ENCODE data around the gene KLHL22. TPM values are rescaled to one million over a fixed set of nuclear protein-coding genes. Genes with fewer than 3 reads are reported as not detected.
"Not testable (repeated sequence)": the region's sequence is repeated elsewhere in the genome, so short reads cannot be mapped to it uniquely, and the experiment has no call there.

Gene KLHL22
- total RNA-seq, 1 donor from 2014 or later: 16.1 TPM

DNA sequence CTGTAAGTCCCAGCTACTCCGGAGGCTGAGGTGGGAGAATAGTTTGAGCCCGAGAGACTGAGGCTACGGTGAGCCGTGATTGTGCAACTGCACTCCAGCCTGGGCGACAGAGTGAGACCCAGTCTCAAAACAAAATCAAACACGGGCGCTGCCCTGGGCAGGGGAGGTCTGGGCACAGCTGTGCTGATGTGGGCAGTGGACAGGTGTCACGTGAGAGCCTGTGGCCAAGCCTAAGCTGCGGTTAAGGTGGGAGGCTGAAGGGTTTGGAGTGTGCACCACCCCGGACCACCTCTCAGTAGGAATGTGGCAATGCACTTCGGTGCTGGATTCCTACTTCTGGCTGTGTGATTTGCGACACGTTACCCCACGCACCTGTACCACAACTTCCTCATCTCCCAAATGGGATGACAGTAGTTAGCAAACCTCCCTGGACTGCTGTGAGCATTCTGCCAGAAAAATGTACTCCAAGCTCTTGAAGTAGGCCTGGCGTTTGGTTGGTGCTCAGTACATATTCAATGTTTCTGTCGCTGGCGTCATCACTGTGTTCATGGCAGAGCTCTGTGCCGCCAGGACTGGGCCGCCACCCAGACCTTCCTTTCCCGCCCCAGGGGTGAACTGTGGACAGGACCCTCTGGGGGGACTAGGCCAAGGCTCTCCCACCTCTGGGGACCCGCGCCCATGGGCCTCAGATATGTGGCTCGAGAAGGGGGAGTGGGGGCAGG is 102.5 kb downstream of the KLHL22 start:
- H3K4me3 ChIP-seq: peak overlapping the region; percentile 91
- no peaks in the 10 kb centered on the region for H3K9me3 ChIP-seq (replicated peaks)
- intact Hi-C loops (cut with micrococcal nuclease): no loop called here
- H3K4me1 ChIP-seq: peaks cover 34% of the 10 kb centered on the region
- TF ChIP-seq, protein P1, sequence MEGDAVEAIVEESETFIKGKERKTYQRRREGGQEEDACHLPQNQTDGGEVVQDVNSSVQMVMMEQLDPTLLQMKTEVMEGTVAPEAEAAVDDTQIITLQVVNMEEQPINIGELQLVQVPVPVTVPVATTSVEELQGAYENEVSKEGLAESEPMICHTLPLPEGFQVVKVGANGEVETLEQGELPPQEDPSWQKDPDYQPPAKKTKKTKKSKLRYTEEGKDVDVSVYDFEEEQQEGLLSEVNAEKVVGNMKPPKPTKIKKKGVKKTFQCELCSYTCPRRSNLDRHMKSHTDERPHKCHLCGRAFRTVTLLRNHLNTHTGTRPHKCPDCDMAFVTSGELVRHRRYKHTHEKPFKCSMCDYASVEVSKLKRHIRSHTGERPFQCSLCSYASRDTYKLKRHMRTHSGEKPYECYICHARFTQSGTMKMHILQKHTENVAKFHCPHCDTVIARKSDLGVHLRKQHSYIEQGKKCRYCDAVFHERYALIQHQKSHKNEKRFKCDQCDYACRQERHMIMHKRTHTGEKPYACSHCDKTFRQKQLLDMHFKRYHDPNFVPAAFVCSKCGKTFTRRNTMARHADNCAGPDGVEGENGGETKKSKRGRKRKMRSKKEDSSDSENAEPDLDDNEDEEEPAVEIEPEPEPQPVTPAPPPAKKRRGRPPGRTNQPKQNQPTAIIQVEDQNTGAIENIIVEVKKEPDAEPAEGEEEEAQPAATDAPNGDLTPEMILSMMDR (IDR thresholded peaks at IDR 0.05; ENCODE audit: borderline replicate concordance): no peak
- no peaks in the 10 kb centered on the region for H3K36me3 ChIP-seq
- DNase-seq: no peak
- H3K27me3 ChIP-seq (ENCODE audit: low read depth): no peaks in the 10 kb centered on the region
- H3K27ac ChIP-seq (replicated peaks): peak overlapping the region; percentile 80

DNA sequence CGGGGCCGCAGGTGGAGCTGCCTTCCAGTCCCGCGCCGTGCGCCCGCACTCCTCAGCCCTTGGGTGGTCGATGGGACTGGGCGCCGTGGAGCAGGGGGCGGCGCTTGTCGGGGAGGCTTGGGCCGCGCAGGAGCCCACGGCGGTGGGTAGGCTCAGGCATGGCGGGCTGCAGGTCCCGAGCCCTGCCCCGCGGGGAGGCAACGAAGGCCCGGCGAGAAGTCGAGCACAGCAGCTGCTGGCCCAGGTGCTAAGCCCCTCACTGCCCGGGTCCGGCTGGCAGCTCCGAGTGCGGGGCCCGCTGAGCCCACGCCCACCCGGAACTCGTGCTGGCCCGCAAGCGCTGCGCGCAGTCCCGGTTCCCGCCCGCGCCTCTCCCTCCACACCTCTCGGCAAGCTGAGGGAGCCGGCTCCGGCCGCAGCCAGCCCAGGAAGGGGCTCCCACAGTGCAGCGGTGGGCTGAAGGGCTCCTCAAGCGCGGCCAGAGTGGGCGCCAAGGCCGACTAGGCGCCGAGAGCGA is 103.2 kb downstream of the KLHL22 start:
- intact Hi-C loops (cut with micrococcal nuclease); H3K9me3 ChIP-seq (replicated peaks); H3K36me3 ChIP-seq; H3K4me3 ChIP-seq; DNase-seq; H3K27ac ChIP-seq (replicated peaks); H3K27me3 ChIP-seq (ENCODE audit: low read depth): not testable (repeated sequence)
- peaks cover 34% of the 10 kb centered on the region for H3K4me1 ChIP-seq

Other genes with a start within 250 kb of the KLHL22 start
- 0.96 TPM for gene RTN4R, start 227.5 kb downstream of the KLHL22 start, total RNA-seq
- gene DGCR6L, start 175.7 kb downstream of the KLHL22 start, total RNA-seq: 45.2 TPM
- gene ZNF74, start 101.6 kb downstream of the KLHL22 start, total RNA-seq: 5.0 TPM
- gene SCARF2, start 58.0 kb downstream of the KLHL22 start, total RNA-seq: 3.1 TPM
- 40.3 TPM for gene MED15, start 11.8 kb upstream of the KLHL22 start, total RNA-seq

Measured in left ventricle myocardium inferior (tissue), 1 donor.